AG08396 (cell line): ENCODE results near the gene MT1M.
A peak's percentile ranks its signal among the peaks of the same experiment; 100 is the strongest.
"Not testable (repeated sequence)": the region's sequence is repeated elsewhere in the genome, so short reads cannot be mapped to it uniquely, and the experiment has no call there.

ENCODE experiments used
- DNase-seq: peaks from one replicate; pipeline ENCODE4 v3.0.0; 2012; ENCODE audit warnings: low spot score, mixed read lengths

Gene MT1M

DNA sequence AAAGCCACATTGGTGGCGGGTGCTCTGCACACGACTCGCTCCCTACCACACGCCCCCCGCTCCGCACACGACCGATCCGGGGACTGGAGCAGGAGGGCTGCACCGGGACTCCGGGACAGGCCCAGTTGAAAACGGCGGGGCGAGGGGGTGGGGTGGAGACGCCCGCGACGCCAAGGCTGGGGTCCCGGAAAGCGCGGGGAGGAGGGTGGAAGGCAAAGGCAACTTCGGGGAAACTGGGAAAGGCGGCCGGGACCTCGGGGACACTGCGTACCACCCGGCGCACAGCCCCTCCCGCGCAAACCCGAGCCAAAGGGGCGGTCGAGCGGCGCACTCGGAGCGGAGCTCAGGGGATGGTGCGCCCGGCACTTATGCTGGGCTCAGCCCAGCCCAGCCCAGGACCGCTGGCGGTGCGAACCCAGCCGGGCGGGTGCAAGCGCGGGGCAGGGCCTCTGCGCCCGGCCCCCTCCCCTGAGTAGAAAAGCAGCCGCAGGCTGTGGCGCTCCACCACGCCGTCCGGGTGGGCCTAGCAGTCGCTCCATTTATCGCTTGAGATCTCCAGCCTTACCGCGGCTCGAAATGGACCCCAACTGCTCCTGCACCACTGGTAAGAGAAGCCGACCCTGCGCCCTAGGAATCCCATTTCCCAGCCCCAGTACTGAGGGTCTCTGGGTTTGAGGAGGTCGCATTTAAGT, at the start of gene MT1M:
MT1M (plus strand) TSS at position 504 of the 692 bp plus-strand sequence; CDS start at position 577, 73 bp downstream.
- peak; percentile 63 for DNase-seq

DNA sequence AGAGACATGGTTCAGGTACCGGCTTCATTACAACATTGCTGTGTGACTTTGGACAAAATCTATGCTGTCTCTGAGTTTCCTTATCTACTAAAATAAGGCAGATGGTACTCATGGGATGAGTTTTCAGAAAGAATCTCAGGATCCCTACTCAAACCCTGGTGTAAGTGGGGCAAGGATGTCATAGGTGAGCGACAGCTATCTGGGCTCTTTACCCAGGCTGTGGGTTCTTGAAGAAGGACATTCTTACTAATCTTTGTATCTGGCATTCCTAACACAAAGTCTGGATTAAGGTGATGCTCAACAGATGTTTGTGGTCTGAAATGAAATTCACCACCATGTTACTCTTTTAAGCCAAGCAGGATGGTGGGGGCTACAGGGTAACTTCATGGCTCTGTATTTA, 49.5 kb upstream of the MT1M start:
- not testable (repeated sequence) for DNase-seq

DNA sequence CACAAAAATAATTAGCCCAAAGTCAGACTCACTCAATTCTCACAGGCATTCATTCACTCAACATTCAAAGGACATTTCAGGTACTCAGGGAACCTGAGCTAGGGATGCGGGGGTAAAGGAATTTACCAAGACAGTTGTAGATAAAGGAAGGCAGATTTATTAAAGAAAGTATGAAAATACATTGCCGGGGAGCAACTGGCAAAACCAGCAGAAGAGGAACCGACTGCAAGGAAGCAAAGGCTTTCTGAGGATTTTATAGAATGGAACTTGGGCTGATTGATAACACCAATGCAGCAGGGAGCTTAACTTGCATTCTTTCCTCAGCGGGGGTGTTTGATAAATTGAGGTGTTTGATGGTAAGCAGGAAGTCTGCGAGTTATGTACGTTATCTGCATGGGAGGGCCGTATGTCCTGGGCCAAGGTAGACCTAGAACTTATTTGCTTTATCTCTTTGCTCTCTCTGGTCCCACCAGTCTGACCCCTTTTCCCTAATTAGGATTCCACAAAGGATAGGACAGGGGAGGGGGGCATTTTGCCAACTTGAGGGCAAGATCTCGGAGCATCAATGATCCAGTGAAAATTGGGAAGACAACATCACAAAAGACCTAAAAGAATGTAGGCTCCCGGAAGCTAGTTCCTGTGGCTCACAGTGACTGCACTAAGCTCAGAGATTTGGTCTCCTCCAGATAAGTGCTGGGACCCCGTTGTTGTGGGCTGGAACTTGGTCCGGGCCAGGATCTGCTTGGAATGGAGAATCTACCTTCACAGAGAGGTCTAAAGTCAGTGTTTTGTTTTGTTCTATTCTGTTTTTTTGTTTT, 48.9 kb upstream of the MT1M start:
- no peak for DNase-seq

DNA sequence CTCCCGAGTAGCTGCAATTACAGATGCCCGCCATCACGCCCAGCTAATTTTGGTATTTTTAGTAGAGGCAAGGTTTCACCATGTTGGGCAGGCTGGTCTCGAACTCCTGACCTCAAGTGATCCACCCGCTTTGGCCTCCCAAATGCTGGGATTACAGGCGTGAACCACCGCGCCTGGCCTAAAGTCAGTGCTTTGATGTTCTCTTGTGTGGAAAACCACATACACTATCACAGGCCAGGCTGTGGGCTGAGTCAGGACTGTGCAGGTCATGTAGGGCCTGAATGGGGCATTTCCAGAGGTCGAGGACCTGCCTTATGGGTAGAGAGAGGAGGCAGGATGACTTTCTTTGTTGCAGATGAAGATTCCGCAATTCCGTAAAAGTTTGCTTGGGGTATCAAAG, 48.2 kb upstream of the MT1M start:
- no peak for DNase-seq

DNA sequence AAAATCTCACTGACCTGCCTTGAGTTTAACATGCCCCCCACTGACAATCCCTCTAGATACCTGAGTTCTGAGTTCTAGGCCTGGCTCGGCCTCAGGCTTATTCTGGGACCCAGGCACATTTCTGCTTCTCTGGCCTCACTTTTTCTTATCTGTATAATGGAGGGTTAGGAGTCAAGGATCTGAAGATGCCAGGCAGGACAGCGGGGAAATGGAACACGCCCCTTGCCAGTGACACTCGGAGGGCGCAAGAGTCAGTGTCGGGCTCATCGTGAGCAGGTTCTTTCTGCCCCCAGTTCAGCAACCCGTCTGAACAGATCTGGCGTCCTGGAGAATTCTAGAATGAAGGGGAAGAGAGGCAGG, 43.7 kb upstream of the MT1M start:
- no peak for DNase-seq

DNA sequence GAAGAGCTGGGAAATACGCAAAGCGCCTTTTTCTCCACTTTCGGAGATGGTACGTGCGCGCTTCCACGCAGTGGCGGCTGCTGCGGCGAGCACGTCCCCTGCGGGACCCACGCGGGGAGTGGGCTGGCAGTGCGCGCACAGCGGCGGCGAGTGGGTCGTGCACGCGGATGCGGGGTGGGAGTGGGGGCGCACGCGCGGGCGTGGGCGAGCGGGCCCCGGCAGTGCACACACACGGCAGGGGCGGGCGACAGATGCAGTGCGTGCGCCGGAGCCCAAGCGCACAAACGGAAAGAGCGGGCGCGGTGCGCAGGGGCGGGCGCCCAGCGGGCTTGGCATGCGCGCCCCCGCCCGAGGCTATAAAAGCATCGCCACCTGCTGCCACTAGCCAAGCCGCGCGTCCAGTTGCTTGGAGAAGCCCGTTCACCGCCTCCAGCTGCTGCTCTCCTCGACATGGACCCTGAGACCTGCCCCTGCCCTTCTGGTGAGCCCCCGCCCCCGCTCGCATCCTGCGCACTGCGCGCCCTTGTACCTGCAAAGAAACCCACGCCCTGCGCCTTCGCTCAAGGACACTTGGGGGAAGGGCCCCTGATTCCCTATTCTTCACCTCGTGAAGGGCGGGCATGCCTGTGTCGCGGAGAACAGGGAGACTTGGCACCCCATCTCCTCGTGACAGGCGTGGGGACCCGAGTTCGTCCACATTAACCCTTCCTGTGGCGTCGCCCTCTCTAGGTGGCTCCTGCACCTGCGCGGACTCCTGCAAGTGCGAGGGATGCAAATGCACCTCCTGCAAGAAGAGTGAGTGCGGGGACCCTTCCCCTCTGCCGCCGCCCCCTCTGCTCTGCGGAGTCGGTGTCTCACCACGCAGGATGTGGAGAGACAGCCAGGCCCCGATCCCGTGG, 43.1 kb upstream of the MT1M start, which contains the start of gene MT3:
MT3 (plus strand) TSS at position 388 of the 899 bp plus-strand sequence; CDS start at position 451, 63 bp downstream.
- DNase-seq, result no peak

DNA sequence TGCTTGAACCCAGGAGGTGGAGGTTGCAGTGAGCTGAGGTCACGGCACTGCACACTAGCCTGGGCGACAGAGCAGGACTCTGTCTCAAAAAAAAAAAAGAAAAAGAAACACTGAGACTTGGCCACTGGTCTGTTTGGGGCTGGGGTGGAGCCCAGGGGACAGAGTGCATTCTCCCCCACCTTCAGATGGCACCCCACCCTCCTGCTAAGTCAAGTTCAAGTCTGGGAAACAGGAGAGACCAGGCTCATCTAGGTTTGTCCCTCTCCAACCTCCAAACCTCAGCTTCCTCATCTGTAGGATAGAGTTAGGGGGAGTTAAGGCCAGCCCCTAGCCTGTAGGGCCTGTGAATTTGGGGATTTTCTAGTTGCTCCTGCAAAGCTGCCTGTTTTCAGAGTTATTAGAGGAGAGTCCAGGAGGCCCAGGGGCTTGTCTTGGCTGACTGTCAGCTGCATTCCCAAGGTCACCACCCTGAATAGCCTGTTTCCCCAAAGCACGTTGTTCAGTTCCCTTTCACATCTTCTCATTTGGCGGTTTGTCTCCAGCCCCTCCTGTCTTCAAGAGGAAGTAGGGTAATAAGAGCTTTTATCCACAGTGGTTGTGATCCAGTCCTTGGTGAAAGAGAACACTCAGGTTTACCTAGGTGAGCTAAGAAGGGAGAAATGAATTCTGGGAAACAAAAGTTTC, 40.9 kb upstream of the MT1M start:
- no peak for DNase-seq

DNA sequence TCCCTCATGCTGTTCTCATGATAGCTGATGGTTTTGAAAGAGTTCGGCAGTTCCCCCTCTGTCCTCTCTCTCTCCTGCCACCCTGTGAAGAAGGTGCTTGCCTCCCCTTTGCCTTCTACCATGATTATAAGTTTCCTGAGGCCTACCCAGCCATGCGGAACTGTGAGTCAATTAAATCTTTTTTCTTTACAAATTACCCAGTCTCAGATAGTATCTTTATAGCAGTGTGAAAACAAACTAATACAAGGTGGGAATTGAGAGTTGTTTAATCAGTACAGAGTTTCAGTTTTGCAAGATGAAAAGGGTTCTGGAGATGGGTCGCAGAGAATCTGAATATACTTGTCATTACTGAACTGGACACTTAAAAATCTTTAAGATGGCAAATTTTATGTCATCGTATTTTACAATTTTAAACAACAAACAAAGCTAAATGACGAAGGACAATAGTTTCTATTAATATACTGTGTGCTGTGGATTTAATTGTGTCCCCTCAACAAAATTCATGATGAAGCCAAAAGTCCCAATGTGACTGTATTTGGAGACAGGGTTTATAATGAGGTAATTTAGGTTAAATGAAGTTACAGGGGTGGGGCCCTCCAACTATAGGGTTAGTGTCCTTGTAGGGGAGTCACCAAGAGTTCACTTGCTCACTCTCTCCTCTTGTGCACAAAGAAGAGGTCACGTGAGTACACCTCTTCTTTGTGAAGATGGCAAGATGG, 38.7 kb upstream of the MT1M start:
- no peak for DNase-seq

DNA sequence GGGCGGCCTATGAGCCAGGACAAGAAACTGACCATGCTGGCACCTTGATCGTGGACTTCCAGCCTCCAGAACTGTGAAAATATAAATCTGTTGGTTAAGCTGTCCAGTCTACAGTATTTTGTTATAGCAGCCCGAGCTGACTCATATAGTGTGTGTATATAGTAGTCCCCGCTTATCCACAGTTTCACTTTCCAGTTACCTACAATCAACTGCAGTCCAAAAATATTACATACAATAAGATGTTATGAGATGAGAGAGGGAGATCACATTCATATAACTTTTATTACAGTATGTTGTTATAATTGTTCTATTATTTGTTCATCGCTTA, 38.2 kb upstream of the MT1M start:
- no peak for DNase-seq

DNA sequence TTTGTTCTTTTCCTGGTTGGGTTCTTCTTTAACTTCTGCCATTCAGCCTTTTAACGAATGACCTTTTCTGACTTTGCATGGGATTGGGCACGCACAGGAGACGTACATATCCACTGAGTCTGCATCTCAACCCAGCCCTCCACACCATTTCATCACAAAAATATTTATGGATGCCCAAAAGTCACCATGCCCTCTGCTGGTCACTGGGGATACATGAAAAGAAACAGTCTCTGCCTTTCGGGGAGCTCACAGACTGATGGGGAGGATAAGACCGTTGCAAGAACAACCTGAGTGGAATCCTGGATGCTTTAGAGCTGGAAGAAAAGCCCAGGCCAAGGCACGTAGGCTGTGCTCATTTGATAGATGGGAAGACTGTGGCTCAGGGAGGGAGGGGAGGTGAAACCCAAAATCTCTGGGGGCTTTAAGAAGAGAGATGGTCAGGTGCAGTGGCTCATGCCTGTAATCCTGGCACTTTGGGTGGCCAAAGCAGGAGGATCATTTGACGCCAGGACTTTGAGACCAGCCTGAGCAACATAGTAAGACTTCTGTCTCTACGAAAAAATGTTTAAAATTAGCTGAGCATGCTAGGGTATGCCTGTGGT, 32.0 kb upstream of the MT1M start:
- peak; percentile 70 for DNase-seq

DNA sequence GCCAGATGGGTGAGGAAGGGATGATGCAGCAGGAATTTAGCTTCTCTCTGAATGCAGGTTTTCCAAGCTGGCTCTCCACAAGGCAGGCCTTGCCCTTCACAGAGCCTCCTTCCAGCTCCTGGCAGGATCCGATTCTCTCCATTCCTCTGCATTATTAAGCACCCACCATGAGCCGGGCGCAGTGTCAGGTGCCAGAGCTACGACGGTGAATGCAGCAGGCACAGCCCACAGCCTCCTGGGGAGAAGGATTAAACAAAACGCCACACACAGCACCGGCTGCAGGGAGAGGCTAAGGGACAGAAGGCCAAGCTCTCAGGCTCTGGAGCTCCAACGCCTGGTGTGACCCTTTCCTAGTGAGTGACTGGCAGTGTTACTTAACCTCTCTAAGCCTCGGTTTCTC, 31.1 kb upstream of the MT1M start:
- DNase-seq, result no peak

DNA sequence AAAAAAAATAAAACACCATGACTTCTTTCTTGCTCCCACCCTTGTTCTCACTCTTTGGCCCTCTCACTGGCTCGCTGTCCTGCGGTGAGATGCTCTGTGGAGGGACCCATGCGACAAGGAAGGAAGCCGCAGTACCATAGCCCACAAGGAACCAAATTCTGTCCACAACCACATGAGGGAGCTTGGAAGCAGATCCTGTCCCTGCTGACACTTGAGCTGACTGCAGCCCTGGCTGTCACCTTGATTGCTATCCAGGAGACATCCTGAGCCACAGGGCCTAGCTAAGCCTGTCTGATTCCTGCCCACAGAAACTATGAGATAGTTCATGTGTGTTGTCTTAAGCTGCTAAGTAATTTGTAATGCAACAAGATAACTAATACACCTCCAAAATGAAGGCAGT, 28.9 kb upstream of the MT1M start:
- DNase-seq, result peak; percentile 35

DNA sequence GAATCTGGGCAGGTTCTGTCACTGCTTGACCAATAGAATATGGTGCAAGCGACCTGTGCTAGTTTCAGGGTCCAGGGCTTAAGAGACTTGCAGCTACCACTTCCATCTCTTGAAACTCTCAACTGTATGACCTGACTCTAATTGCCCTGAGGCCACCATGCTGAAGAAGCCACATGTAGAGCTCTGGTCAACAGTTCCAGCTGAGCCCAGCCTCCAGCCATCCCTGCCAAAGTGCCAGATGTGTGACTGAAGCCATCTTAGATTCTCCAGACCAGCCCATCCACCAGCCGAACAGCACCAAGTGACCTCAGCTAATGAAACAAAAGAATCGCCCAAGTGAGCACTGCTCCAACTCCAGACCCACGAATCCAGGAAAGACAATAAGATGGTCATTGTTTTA, 27.5 kb upstream of the MT1M start:
- no peak for DNase-seq

DNA sequence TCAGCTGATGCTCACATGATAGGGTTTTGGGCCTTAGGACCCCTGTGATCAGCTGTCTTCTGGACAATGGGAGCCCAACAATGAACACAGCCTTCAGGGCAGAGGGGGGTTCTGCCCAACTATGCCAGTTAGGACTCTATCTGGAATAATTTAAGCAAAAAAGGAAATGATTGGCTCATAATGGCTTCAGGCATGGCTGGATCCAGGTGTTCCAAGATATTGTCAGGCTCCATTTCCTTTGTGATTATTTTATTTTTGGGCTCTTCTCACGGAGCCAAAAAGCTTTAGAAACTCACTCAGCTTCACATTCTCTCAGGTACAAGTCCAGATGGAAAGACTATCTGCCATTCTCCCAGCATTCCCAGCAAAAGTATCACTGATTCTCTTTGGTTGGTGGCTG, 27.0 kb upstream of the MT1M start:
- no peak for DNase-seq

DNA sequence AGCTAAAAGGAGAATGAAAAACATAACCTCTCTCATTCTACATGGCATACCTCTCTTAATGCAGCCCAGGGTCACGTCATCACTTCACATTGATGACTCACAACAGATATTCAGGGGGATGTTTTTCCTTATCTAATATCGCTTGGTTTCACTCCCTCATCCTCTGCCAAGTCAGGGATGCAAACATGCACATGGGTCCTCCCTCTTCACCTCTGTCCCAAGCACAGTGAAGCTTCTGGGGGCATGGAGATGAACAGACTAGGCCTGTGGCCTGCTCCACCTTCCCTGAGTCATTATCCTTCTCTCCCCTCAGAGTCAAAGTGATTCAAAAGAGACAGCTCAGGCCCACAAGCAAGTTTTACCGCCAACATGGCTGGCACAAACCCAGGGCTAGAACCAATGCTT, 26.4 kb upstream of the MT1M start:
- DNase-seq, result peak; percentile 61

DNA sequence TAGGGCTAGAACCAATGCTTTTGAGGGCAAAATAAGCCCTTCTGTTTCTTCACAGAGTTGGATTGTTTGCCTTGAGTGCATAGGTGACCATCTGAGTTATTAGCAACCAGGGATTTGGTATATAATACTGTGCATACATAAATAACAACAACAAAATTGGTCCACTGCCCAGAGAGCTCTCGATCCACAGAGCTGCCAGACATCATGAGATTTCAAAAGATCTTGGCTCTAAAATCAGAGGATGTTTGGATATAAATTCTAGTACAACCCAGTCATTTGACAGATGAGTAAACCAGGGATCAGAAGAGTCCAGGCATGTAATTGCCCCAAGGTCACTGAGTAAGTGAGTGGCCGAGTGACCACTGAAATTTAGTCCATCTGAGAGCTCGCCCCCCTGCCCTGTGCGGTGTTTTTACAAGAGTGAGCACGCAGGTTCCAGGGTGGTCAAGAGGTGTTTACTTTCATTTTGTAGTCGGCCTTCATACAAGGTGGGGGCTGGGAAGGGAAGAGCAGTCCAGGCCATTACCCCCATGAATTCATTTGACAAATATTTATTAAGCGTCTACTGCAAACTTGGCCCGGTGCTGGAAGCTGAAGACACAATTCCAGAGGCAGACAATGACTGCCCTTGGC, 25.9 kb upstream of the MT1M start:
- DNase-seq, result peak; percentile 76

DNA sequence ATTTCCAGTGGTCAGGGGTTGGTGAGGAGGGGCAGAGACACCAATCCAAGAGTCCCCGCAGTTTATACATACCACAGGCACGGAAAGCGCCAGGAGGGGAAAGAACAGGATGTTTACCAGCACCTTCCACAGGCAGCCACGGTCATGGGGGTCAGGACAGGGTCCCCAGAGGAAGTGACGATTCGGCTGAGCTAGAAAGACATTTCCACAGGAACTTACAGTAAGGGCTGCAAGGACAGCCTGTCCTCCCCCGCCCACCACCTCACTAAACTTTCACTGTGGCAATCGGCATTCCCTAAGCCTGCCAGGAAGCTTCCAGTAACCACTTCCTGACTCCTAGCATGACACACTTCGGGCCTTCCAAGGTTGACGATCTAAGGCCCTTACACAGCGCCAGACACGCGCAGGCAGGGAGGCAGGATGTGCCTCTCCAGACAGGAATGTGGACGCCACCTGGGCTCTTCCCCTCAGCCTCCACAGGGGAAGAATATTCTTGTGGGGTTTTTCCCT, 25.3 kb upstream of the MT1M start:
- peak; percentile 87 for DNase-seq

DNA sequence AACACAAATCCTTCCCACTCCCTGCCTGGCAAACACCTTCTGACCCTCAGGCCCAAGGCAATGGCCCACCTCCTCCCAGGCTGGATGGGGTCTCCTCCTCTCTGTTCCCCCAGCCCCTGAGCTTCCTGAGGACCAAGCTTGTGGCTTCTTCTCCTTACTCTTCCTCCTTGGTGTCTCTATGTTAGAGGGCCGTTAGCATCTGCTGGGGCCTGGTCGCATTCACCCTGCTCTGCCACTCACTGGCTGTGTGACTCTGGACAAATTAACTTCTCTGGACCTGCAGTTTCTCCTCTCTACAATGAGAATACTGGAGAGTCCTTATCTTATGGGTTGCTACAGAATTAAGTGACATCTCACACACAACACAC, 24.8 kb upstream of the MT1M start:
- no peak for DNase-seq

DNA sequence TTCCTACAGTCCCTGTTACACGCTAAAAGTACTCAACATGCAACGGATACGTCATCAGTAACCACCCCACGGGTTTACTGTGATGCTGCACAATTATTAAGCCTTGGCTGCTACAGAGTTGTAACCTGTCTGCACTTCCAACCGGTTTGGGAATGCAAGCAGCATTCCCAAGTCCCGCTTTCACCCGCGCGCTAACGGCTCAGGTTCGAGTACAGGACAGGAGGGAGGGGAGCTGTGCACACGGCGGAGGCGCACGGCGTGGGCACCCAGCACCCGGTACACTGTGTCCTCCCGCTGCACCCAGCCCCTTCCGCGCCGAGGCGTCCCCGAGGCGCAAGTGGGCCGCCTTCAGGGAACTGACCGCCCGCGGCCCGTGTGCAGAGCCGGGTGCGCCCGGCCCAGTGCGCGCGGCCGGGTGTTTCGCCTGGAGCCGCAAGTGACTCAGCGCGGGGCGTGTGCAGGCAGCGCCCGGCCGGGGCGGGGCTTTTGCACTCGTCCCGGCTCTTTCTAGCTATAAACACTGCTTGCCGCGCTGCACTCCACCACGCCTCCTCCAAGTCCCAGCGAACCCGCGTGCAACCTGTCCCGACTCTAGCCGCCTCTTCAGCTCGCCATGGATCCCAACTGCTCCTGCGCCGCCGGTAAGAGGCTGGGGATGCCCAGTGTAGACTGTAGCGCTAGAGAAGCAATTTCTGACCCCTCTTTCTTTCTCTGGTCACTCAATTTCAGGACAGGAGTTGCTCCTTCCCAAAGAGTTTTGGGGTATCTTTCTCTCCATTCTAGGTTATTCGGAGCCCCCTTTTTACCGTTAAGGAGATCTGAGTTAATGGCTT, 24.2 kb upstream of the MT1M start, which contains the start of gene MT2A:
MT2A (plus strand) TSS at position 542 of the 833 bp plus-strand sequence; CDS start at position 614, 72 bp downstream.
- DNase-seq, result peak; percentile 93
